OCI-LY1 (cell line): ENCODE data around the gene MCUB.
"Not testable (repeated sequence)": the region's sequence is repeated elsewhere in the genome, so short reads cannot be mapped to it uniquely, and the experiment has no call there.

Source experiments
- H2AFZ ChIP-seq: fragments of 200-600 bp; sonication (generic), shearing (Covaris generic); 2 replicates; pipeline ENCODE4 v1.6.0; 2014; ENCODE audit warnings: antibody characterized with exemption, mild to moderate bottlenecking, low read length
- H3F3A ChIP-seq: fragments of 200-600 bp; sonication (generic), shearing (Covaris generic); 2 replicates; pipeline ENCODE4 v1.6.0; 2014; ENCODE audit warnings: mild to moderate bottlenecking, antibody characterized with exemption, low read length, moderate library complexity; ENCODE audit not compliant: insufficient read depth
- H3K27ac ChIP-seq: fragments of 200-600 bp; sonication (generic); 2 replicates; pipeline ENCODE4 v1.5.1; 2014; ENCODE audit warnings: low read length, mixed run types, mild to moderate bottlenecking, low read depth; ENCODE audit not compliant: poor library complexity, severe bottlenecking
- H3K27me3 ChIP-seq: fragments of 200-600 bp; sonication (generic); 2 replicates; pipeline ENCODE4 v1.6.0; 2014; ENCODE audit warnings: antibody characterized with exemption, mild to moderate bottlenecking, low read length, moderate library complexity; ENCODE audit not compliant: insufficient read depth
- H3K36me3 ChIP-seq: fragments of 200-600 bp; sonication (generic); 2 replicates; pipeline ENCODE4 v1.6.1; 2014; ENCODE audit warnings: mild to moderate bottlenecking, antibody characterized with exemption, low read length, moderate library complexity, mixed read lengths; ENCODE audit not compliant: insufficient read depth
- H3K4me1 ChIP-seq: fragments of 200-600 bp; sonication (generic); 2 replicates; pipeline ENCODE4 v1.5.1; 2014; ENCODE audit warnings: mild to moderate bottlenecking, low read length, moderate library complexity; ENCODE audit not compliant: insufficient read depth, severe bottlenecking
- H3K4me2 ChIP-seq: fragments of 200-600 bp; sonication (generic), shearing (Covaris generic); 2 replicates; pipeline ENCODE4 v1.6.1; 2014; ENCODE audit warnings: low read length
- H3K4me3 ChIP-seq: fragments of 200-600 bp; sonication (generic); 2 replicates; pipeline ENCODE4 v1.5.1; 2014; ENCODE audit warnings: low read length, low read depth, mild to moderate bottlenecking, mixed read lengths; ENCODE audit not compliant: poor library complexity, severe bottlenecking
- H3K79me2 ChIP-seq: fragments of 200-600 bp; shearing (Covaris generic); 2 replicates; pipeline ENCODE4 v1.6.1; 2016; ENCODE audit warnings: mixed run types, low read length, mixed read lengths; ENCODE audit not compliant: insufficient read depth
- H3K9ac ChIP-seq: fragments of 200-600 bp; sonication (generic), shearing (Covaris generic); 2 replicates; pipeline ENCODE4 v1.6.1; 2014; ENCODE audit warnings: mild to moderate bottlenecking, low read length, mixed read lengths
- H3K9me2 ChIP-seq: fragments of 200-600 bp; sonication (generic), shearing (Covaris generic); 2 replicates; pipeline ENCODE4 v1.6.1; 2014; ENCODE audit warnings: low read depth, mild to moderate bottlenecking, low read length, mixed read lengths
- H3K9me3 ChIP-seq: fragments of 200-600 bp; shearing (Covaris generic); 2 replicates; pipeline ENCODE4 v1.6.1; 2014; ENCODE audit warnings: low read length, mixed read lengths
- H4K20me1 ChIP-seq: fragments of 200-600 bp; sonication (generic), shearing (Covaris generic); 2 replicates; pipeline ENCODE4 v1.6.0; 2016; ENCODE audit warnings: mild to moderate bottlenecking, low read length; ENCODE audit not compliant: insufficient read depth
- EZH2 ChIP-seq: fragments of 200-600 bp; sonication (generic), shearing (Covaris generic); IDR thresholded peaks from 2 replicates; pipeline ENCODE4 v1.8.0; 2017; ENCODE audit warnings: borderline replicate concordance, mixed run types, mild to moderate bottlenecking, antibody characterized with exemption, low read length, moderate library complexity, mixed read lengths
- TF ChIP-seq, protein P1 (sequence below): fragments of 200-600 bp; sonication (generic), shearing (Covaris generic); IDR thresholded peaks from 2 replicates; pipeline ENCODE4 v1.5.1; 2017; ENCODE audit warnings: mild to moderate bottlenecking, antibody characterized with exemption, low read length, moderate library complexity, mixed read lengths

MCUB gene

DNA sequence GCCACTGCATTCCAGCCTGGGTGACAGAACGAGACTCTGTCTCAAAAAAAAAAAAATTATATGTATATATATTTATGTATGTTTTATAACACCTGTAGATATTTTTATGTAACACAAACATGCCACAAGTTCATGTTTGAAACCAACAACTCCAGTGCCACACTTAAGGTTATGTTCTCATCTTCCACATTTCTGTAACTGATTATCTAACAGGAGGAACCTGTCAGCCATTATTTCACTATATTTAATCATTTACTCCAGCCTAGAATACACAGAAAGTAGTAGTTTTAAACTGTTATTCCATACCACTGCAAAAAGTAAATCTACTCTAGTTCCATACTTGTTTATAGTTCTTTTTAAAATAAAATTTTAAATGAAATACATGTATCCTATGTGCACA, 32.3 kb downstream of the MCUB start:
- Histone ChIP-seq H3K4me2 (no peak overlapping the region), H4K20me1 (no peaks in the 10 kb centered on the region), H3K9ac (no peak overlapping the region), H3K9me3 (no peaks in the 10 kb centered on the region), H3F3A (no peaks in the 10 kb centered on the region), H3K4me3 (no peak overlapping the region), H3K79me2 (peaks cover 56% of the 10 kb centered on the region), H3K27ac (no peak overlapping the region), H2AFZ (no peak overlapping the region), H3K27me3 (no peaks in the 10 kb centered on the region), H3K9me2 (no peaks in the 10 kb centered on the region), H3K36me3 (no peaks in the 10 kb centered on the region; the same call in 1 of the 2 replicates), H3K4me1 (peaks cover 36% of the 10 kb centered on the region)
- no peak for TF ChIP-seq EZH2
- TF ChIP-seq, protein P1, sequence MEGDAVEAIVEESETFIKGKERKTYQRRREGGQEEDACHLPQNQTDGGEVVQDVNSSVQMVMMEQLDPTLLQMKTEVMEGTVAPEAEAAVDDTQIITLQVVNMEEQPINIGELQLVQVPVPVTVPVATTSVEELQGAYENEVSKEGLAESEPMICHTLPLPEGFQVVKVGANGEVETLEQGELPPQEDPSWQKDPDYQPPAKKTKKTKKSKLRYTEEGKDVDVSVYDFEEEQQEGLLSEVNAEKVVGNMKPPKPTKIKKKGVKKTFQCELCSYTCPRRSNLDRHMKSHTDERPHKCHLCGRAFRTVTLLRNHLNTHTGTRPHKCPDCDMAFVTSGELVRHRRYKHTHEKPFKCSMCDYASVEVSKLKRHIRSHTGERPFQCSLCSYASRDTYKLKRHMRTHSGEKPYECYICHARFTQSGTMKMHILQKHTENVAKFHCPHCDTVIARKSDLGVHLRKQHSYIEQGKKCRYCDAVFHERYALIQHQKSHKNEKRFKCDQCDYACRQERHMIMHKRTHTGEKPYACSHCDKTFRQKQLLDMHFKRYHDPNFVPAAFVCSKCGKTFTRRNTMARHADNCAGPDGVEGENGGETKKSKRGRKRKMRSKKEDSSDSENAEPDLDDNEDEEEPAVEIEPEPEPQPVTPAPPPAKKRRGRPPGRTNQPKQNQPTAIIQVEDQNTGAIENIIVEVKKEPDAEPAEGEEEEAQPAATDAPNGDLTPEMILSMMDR, result no peak

DNA sequence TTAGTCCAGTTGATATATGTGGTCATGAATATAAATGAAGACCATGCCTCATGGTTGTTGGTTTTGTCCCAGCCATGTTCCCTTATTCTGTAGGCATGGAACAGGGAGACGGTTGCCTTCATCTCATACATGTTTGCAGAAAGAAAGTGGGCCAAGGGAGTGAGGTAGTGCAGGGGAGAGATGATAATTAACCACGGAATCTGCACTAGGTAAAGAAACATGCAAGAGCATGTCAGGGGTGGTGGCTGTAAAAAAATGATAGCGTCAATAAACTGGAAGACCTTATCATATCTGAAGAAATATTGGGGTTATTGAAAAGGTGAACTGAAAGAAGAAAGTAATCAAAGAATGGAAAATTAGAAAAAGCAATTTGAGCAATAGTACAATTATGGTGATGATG, 35.1 kb downstream of the MCUB start:
- not testable (repeated sequence) for H3K9me2 ChIP-seq

DNA sequence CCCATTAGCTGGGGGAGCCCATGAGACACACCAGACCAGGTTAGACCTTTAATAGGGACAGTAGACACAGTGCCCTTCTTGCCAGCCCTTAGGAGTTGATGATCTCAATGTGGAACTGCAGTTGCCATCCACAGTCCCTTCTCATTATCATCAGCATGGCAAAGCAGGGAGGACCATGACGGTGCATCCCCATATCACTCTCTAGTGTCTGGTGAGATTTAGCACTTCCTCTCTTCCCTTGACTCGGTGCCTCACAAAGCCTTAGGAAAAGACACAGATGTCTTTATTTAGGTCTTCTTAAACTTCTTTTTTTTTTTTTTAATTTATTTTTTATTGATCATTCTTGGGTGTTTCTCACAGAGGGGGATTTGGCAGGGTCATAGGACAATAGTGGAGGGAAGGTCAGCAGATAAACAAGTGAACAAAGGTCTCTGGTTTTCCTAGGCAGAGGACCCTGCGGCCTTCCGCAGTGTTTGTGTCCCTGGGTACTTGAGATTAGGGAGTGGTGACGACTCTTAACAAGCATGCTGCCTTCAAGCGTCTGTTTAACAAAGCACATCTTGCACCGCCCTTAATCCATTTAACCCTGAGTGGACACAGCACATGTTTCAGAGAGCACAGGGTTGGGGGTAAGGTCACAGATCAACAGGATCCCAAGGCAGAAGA, 36.5 kb downstream of the MCUB start:
- H3K9me2 ChIP-seq, H3K27ac ChIP-seq, H3K4me1 ChIP-seq, H3K27me3 ChIP-seq, H3K9me3 ChIP-seq, H3F3A ChIP-seq, H3K4me2 ChIP-seq, H3K9ac ChIP-seq, H3K4me3 ChIP-seq, H4K20me1 ChIP-seq, H2AFZ ChIP-seq, H3K36me3 ChIP-seq: not testable (repeated sequence)
- peaks cover 41% of the 10 kb centered on the region for H3K79me2 ChIP-seq

More for the DNA sequence above, 35.1 kb downstream of the MCUB start:
- H3K9ac ChIP-seq, H3F3A ChIP-seq, H3K4me2 ChIP-seq, H2AFZ ChIP-seq, H3K9me3 ChIP-seq, H3K4me1 ChIP-seq, H3K27me3 ChIP-seq, H3K36me3 ChIP-seq, H4K20me1 ChIP-seq, H3K4me3 ChIP-seq, H3K27ac ChIP-seq: not testable (repeated sequence)
- peaks cover 42% of the 10 kb centered on the region for H3K79me2 ChIP-seq

DNA sequence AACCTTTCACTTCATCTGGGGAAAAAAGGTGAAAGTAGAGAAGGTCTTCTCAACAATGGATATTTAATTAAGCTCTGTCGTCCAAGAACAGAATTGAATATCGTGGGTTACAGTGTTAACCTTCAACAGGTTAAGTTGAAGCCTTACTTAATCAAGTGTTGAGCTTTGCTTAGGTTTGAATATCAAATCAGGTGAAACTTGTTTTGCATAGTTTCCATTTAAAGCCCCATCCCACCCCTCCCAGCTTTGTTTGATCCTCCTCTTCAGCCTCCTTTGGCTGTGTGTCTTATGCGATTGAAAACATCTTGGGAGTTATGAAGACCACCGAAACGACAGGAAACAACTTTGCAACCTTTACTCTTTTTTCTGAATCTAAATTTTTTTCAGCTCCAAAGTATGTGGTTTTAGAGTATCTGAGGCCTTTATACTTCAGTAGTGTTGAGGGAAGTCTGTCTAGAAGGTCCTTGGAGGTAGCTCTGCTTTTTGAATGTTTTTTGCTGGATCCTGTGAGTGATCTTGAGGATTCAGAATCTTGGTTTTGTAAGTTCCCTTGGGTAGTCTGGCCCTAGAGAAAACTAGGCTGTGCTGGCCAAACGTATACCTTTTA, 39.1 kb downstream of the MCUB start:
- H3K4me1 ChIP-seq, result no peaks in the 10 kb centered on the region
- no peaks in the 10 kb centered on the region for H4K20me1 ChIP-seq
- H3F3A ChIP-seq, result no peaks in the 10 kb centered on the region
- H3K36me3 ChIP-seq, result peaks cover 16% of the 10 kb centered on the region
- H3K27me3 ChIP-seq, result no peaks in the 10 kb centered on the region
- no peak overlapping the region for H2AFZ ChIP-seq
- H3K9ac ChIP-seq, result no peak overlapping the region
- H3K4me2 ChIP-seq, result no peak overlapping the region
- peaks cover 7% of the 10 kb centered on the region; the same call in 1 of the 2 replicates for H3K9me3 ChIP-seq
- H3K9me2 ChIP-seq, result no peaks in the 10 kb centered on the region
- H3K79me2 ChIP-seq, result peaks cover 28% of the 10 kb centered on the region
- H3K27ac ChIP-seq, result no peak overlapping the region
- TF ChIP-seq EZH2, result no peak
- TF ChIP-seq, protein P1, result no peak
- H3K4me3 ChIP-seq, result no peak overlapping the region
